GM12878 (cell line): ENCODE results near the gene SLFNL1. TPM values are rescaled to one million over a fixed set of nuclear protein-coding genes. Genes with fewer than 3 reads are reported as not detected.
A peak's percentile ranks its signal among the peaks of the same experiment; 100 is the strongest.

Experiments
- ATF2 ChIP-seq: IDR thresholded peaks from 2 replicates; pipeline ENCODE4 v1.6.1; 2012; ENCODE audit warnings: low read length, inconsistent platforms
- CHD4 ChIP-seq: fragments of 200-600 bp; sonication (generic); IDR thresholded peaks from 2 replicates; pipeline ENCODE4 v1.6.1; 2016; ENCODE audit warnings: mild to moderate bottlenecking
- E4F1 ChIP-seq: fragments of 450-650 bp; IDR thresholded peaks from 2 replicates; pipeline ENCODE4 v1.6.1; 2018; ENCODE audit warnings: borderline replicate concordance, mild to moderate bottlenecking; ENCODE audit not compliant: partially characterized antibody
- HDAC6 ChIP-seq: fragments of 200-600 bp; sonication (generic); IDR thresholded peaks from one replicate; pipeline ENCODE4 v1.8.0; 2017; ENCODE audit warnings: antibody characterized with exemption; ENCODE audit not compliant: unreplicated experiment
- HSF1 ChIP-seq: fragments of 150-350 bp; IDR thresholded peaks from 2 replicates; pipeline ENCODE4 v1.6.1; 2014; ENCODE audit warnings: mild to moderate bottlenecking, low read depth, low read length
- MAX ChIP-seq: IDR thresholded peaks from 2 replicates; pipeline ENCODE4 v1.6.1; 2012; ENCODE audit warnings: low read depth, low read length, improper control_type of control experiment
- PAX5 ChIP-seq: IDR thresholded peaks from 2 replicates; pipeline ENCODE4 v1.6.1; 2011; ENCODE audit warnings: low read depth, low read length, borderline replicate concordance
- RB1 ChIP-seq: fragments of 450-650 bp; formaldehyde crosslinking; IDR thresholded peaks from 2 replicates; pipeline ENCODE4 v1.6.1; 2017; ENCODE audit warnings: mild to moderate bottlenecking, borderline replicate concordance
- STAT3 ChIP-seq: IDR thresholded peaks from 2 replicates; pipeline ENCODE4 v1.6.1; 2011; ENCODE audit warnings: low read depth, low read length, improper control_type of control experiment
- SUZ12 ChIP-seq: fragments of 200-600 bp; sonication (generic); IDR thresholded peaks from one replicate; pipeline ENCODE4 v1.6.1; 2018; ENCODE audit warnings: antibody characterized with exemption, mild to moderate bottlenecking; ENCODE audit not compliant: unreplicated experiment
- USF2 ChIP-seq: IDR thresholded peaks from 2 replicates; pipeline ENCODE4 v1.6.1; 2011; ENCODE audit warnings: low read depth, low read length, improper control_type of control experiment, borderline replicate concordance
- polyA plus RNA-seq, 11 experiments: library from polyadenylated mRNA; depleted of rRNA in 4 of 11; unstranded in 6 of 11; stranded (reverse) in 5 of 11; fragments of >200 nt; fragmentation: Nextera tagmentation in 4 of 11; fragmentation: Illumina TruSeq in 1 of 11; extraction: Ambion mirVana in 4 of 11; extraction: Trizol in 1 of 11; gene quantifications; 1 replicate in 1 of 11; 2 replicates in 10 of 11; pipeline versions ENCODE4 v1.2.1 to v1.2.3, GENCODE V29; 2011 to 2016; ENCODE audit warnings: inconsistent platforms in 2 of 11, missing spikeins in 2 of 11, low read depth in 1 of 11
- total RNA-seq, 4 experiments: library from RNA; depleted of rRNA in 3 of 4; stranded (reverse); fragments of >200 nt in 3 of 4; fragmentation: Illumina TruSeq in 1 of 4; extraction: Trizol in 1 of 4; gene quantifications; 2 replicates each; pipeline versions ENCODE4 v1.2.1 to v1.2.3, GENCODE V29; 2013 to 2021
- TF ChIP-seq, protein P1 (sequence below), 3 experiments: IDR thresholded peaks in 2 of 3; conservative IDR thresholded peaks in 1 of 3; 2 replicates each; pipeline ENCODE4 v1.5.1; 2011; ENCODE audit warnings: low read depth in 3 of 3, low read length in 3 of 3, mild to moderate bottlenecking in 3 of 3, control low read depth in 2 of 3, moderate library complexity in 2 of 3, inconsistent platforms in 1 of 3, mixed read lengths in 1 of 3; ENCODE audit not compliant: control insufficient read depth in 2 of 3, insufficient read depth in 1 of 3; ENCODE audit errors: extremely low read depth in 1 of 3
- TF ChIP-seq, protein P2 (sequence below): fragments of 450-650 bp; IDR thresholded peaks from 2 replicates; pipeline ENCODE4 v1.6.1; 2016; ENCODE audit warnings: mild to moderate bottlenecking, moderate library complexity, borderline replicate concordance

Gene SLFNL1
- total and polyA plus RNA-seq, 10 of the 15 experiments (the other 5 are each of a cell fraction or from before 2014, with no cell fraction given) = 0.05 to 0.98 (median 0.16) TPM; not detected in 2

GRCh38 chr1:40979241-40980067 is 42.1 kb downstream of the SLFNL1 start, which contains the start of gene CTPS1 (continued):
- TF ChIP-seq, protein P1, sequence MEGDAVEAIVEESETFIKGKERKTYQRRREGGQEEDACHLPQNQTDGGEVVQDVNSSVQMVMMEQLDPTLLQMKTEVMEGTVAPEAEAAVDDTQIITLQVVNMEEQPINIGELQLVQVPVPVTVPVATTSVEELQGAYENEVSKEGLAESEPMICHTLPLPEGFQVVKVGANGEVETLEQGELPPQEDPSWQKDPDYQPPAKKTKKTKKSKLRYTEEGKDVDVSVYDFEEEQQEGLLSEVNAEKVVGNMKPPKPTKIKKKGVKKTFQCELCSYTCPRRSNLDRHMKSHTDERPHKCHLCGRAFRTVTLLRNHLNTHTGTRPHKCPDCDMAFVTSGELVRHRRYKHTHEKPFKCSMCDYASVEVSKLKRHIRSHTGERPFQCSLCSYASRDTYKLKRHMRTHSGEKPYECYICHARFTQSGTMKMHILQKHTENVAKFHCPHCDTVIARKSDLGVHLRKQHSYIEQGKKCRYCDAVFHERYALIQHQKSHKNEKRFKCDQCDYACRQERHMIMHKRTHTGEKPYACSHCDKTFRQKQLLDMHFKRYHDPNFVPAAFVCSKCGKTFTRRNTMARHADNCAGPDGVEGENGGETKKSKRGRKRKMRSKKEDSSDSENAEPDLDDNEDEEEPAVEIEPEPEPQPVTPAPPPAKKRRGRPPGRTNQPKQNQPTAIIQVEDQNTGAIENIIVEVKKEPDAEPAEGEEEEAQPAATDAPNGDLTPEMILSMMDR (IDR thresholded peaks at IDR 0.05 in 2 of 3, conservative IDR thresholded peaks at IDR 0.05 in 1 of 3; ENCODE audit: control insufficient read depth in 2 of 3, extremely low read depth in 1 of 3, insufficient read depth in 1 of 3, low read depth in 3 of 3, low read length in 3 of 3) = peak in 2 of 3 experiments; percentile 25 to 39; a peak in 2 of 6 replicates
- TF ChIP-seq MAX (peak; percentile 78), ATF2 (no peak), SUZ12 (no peak), RB1 (peak; percentile 86), STAT3 (no peak), HDAC6 (no peak), CHD4 (no peak), PAX5 (no peak; the same call in 1 of the 2 replicates), USF2 (no peak), HSF1 (no peak), E4F1 (no peak)
- TF ChIP-seq, protein P2, sequence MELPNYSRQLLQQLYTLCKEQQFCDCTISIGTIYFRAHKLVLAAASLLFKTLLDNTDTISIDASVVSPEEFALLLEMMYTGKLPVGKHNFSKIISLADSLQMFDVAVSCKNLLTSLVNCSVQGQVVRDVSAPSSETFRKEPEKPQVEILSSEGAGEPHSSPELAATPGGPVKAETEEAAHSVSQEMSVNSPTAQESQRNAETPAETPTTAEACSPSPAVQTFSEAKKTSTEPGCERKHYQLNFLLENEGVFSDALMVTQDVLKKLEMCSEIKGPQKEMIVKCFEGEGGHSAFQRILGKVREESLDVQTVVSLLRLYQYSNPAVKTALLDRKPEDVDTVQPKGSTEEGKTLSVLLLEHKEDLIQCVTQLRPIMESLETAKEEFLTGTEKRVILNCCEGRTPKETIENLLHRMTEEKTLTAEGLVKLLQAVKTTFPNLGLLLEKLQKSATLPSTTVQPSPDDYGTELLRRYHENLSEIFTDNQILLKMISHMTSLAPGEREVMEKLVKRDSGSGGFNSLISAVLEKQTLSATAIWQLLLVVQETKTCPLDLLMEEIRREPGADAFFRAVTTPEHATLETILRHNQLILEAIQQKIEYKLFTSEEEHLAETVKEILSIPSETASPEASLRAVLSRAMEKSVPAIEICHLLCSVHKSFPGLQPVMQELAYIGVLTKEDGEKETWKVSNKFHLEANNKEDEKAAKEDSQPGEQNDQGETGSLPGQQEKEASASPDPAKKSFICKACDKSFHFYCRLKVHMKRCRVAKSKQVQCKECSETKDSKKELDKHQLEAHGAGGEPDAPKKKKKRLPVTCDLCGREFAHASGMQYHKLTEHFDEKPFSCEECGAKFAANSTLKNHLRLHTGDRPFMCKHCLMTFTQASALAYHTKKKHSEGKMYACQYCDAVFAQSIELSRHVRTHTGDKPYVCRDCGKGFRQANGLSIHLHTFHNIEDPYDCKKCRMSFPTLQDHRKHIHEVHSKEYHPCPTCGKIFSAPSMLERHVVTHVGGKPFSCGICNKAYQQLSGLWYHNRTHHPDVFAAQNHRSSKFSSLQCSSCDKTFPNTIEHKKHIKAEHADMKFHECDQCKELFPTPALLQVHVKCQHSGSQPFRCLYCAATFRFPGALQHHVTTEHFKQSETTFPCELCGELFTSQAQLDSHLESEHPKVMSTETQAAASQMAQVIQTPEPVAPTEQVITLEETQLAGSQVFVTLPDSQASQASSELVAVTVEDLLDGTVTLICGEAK = peak; percentile 27; the same call in 1 of the 2 replicates
